H1 (cell line): ENCODE data around the gene AKT1. TPM values are rescaled to one million over a fixed set of nuclear protein-coding genes. Genes with fewer than 3 reads are reported as not detected.

Experiments used
- CTCF ChIA-PET: fragments of 300-600 bp; sonication (Branson Sonifier 250); formaldehyde crosslinking; loops from one replicate; lab custom pipeline; 2021; ENCODE audit not compliant: partially characterized antibody; lab: Charles Lee
- POLR2A ChIA-PET: fragments of 300-600 bp; sonication (Branson Sonifier 250); formaldehyde crosslinking; loops from one replicate; lab custom pipeline; 2021; ENCODE audit warnings: inconsistent platforms; ENCODE audit not compliant: partially characterized antibody; lab: Charles Lee
- DNase-seq, 2 experiments: peaks; one replicate each; pipeline versions ENCODE4 v3.0.0 to v3.0.0-alpha.2; 2010 to 2022; ENCODE audit warnings: low spot score in 2 of 2, low read depth in 1 of 2, mixed read lengths in 1 of 2
- FAIRE-seq: peaks from 2 replicates; lab custom pipeline; 2011; peaks lifted over from hg19 to GRCh38; lab: Jason Lieb, UNC
- H2AFZ ChIP-seq: 2 replicates; pipeline ENCODE4 v1.8.1; 2012; ENCODE audit warnings: low read length, inconsistent platforms
- H2AK5ac ChIP-seq: 2 replicates; pipeline ENCODE4 v1.6.1; 2013; ENCODE audit warnings: low read depth, low read length
- H2BK120ac ChIP-seq: replicated peaks from 2 replicates; pipeline ENCODE3; 2013; ENCODE audit warnings: low read depth, low read length, inconsistent platforms
- H2BK12ac ChIP-seq: 2 replicates; pipeline ENCODE4 v1.6.1; 2013; ENCODE audit warnings: low read depth, low read length
- H2BK15ac ChIP-seq: 2 replicates; pipeline ENCODE4 v1.6.1; 2013; ENCODE audit warnings: low read length
- H2BK20ac ChIP-seq: 2 replicates; pipeline ENCODE4 v1.6.1; 2013; ENCODE audit warnings: low read length
- H2BK5ac ChIP-seq: 2 replicates; pipeline ENCODE4 v1.6.1; 2013; ENCODE audit warnings: low read depth, low read length
- H3K14ac ChIP-seq: 2 replicates; pipeline ENCODE4 v1.6.1; 2013; ENCODE audit warnings: inconsistent platforms; ENCODE audit not compliant: insufficient read length
- H3K18ac ChIP-seq: 2 replicates; pipeline ENCODE4 v1.6.1; 2013; ENCODE audit warnings: low read length; ENCODE audit errors: extremely low read depth
- H3K23ac ChIP-seq: 2 replicates; pipeline ENCODE4 v1.6.1; 2013; ENCODE audit warnings: inconsistent platforms; ENCODE audit not compliant: insufficient read length
- H3K23me2 ChIP-seq: 2 replicates; pipeline ENCODE4 v1.6.1; 2013; ENCODE audit warnings: low read depth, low read length
- H3K27ac ChIP-seq: 2 replicates; pipeline ENCODE4 v1.6.1; 2011; ENCODE audit warnings: low read depth, low read length, inconsistent platforms
- H3K27me3 ChIP-seq, 4 experiments: replicated peaks in 1 of 4; 1 replicate in 1 of 4; 2 replicates in 3 of 4; pipeline versions ENCODE4 v1.6.1 to v1.8.1; 2011 to 2013; ENCODE audit warnings: low read length in 3 of 4, mild to moderate bottlenecking in 3 of 4, inconsistent platforms in 2 of 4, mixed read lengths in 2 of 4, moderate library complexity in 1 of 4; ENCODE audit not compliant: control insufficient read depth in 3 of 4, insufficient read depth in 3 of 4; ENCODE audit errors: extremely low read depth in 1 of 4
- H3K36me3 ChIP-seq, 4 experiments: 2 replicates each; pipeline versions ENCODE4 v1.6.1 to v1.8.1; 2011 to 2013; ENCODE audit warnings: mild to moderate bottlenecking in 4 of 4, low read length in 3 of 4, moderate library complexity in 2 of 4, control low read depth in 1 of 4, inconsistent platforms in 1 of 4; ENCODE audit not compliant: insufficient read depth in 4 of 4, control insufficient read depth in 2 of 4
- H3K4ac ChIP-seq: replicated peaks from 2 replicates; pipeline ENCODE3; 2013; ENCODE audit warnings: low read length, low read depth, mixed read lengths, inconsistent platforms; ENCODE audit not compliant: insufficient read length
- H3K4me1 ChIP-seq, 4 experiments: replicated peaks in 1 of 4; 1 replicate in 1 of 4; 2 replicates in 3 of 4; pipeline versions ENCODE4 v1.6.1 to v1.8.1; 2011 to 2013; ENCODE audit warnings: low read length in 3 of 4, inconsistent platforms in 2 of 4, mixed read lengths in 1 of 4; ENCODE audit not compliant: insufficient read depth in 4 of 4, control insufficient read depth in 3 of 4
- H3K4me2 ChIP-seq, 2 experiments: 2 replicates each; pipeline versions ENCODE4 v1.6.1 to v1.8.1; 2011 to 2013; ENCODE audit warnings: low read depth in 2 of 2, low read length in 2 of 2, control low read depth in 1 of 2, inconsistent platforms in 1 of 2, mild to moderate bottlenecking in 1 of 2; ENCODE audit not compliant: insufficient read depth in 1 of 2
- H3K4me3 ChIP-seq, 4 experiments: fragments of 200-600, 300-600 bp in 1 of 4; sonication (generic), shearing (Covaris generic), sonication (Bioruptor Twin) in 1 of 4; 2 replicates each; pipeline versions ENCODE4 v1.5.1 to v1.8.1; 2011 to 2016; ENCODE audit warnings: low read length in 4 of 4, low read depth in 3 of 4, control low read depth in 2 of 4, inconsistent platforms in 2 of 4, mild to moderate bottlenecking in 2 of 4, mixed read lengths in 1 of 4, moderate library complexity in 1 of 4; ENCODE audit not compliant: insufficient read depth in 2 of 4; ENCODE audit errors: extremely low read depth in 1 of 4
- H3K56ac ChIP-seq: replicated peaks from 2 replicates; pipeline ENCODE3; 2013; ENCODE audit warnings: low read depth, mild to moderate bottlenecking, mixed read lengths, low read length, inconsistent platforms; ENCODE audit not compliant: insufficient read length
- H3K79me1 ChIP-seq: 2 replicates; pipeline ENCODE4 v1.6.1; 2013; ENCODE audit warnings: low read depth, low read length, control low read depth
- H3K79me2 ChIP-seq, 2 experiments: 2 replicates each; pipeline versions ENCODE4 v1.6.1 to v1.8.1; 2012 to 2013; ENCODE audit warnings: low read length in 2 of 2, mild to moderate bottlenecking in 2 of 2, inconsistent platforms in 1 of 2; ENCODE audit not compliant: insufficient read depth in 2 of 2, control insufficient read depth in 1 of 2
- H3K9ac ChIP-seq, 4 experiments: replicated peaks in 1 of 4; 1 replicate in 1 of 4; 2 replicates in 3 of 4; pipeline versions ENCODE4 v1.6.1 to v1.8.1; 2011 to 2013; ENCODE audit warnings: low read depth in 3 of 4, low read length in 3 of 4, control low read depth in 2 of 4, mild to moderate bottlenecking in 2 of 4, moderate library complexity in 2 of 4, inconsistent platforms in 1 of 4; ENCODE audit errors: extremely low read depth in 1 of 4
- H3K9me3 ChIP-seq, 2 experiments: 2 replicates each; pipeline versions ENCODE4 v1.6.1 to v1.8.1; 2012 to 2013; ENCODE audit warnings: mild to moderate bottlenecking in 2 of 2, moderate library complexity in 2 of 2, control low read depth in 1 of 2, inconsistent platforms in 1 of 2, low read depth in 1 of 2, low read length in 1 of 2, mixed read lengths in 1 of 2; ENCODE audit not compliant: insufficient read depth in 2 of 2
- H4K20me1 ChIP-seq, 2 experiments: replicated peaks in 1 of 2; 2 replicates each; pipeline versions ENCODE3 to v1.8.1; 2011 to 2013; ENCODE audit warnings: inconsistent platforms in 2 of 2, low read length in 2 of 2, mild to moderate bottlenecking in 1 of 2; ENCODE audit not compliant: insufficient read depth in 2 of 2, control insufficient read depth in 1 of 2
- H4K5ac ChIP-seq: 2 replicates; pipeline ENCODE4 v1.6.1; 2013; ENCODE audit warnings: low read length, low read depth, mixed read lengths, inconsistent platforms; ENCODE audit not compliant: insufficient read length
- H4K8ac ChIP-seq: 2 replicates; pipeline ENCODE4 v1.8.0; 2013; ENCODE audit warnings: mild to moderate bottlenecking, moderate library complexity, low read length, inconsistent platforms; ENCODE audit not compliant: insufficient read depth; ENCODE audit errors: extremely low read depth
- H4K91ac ChIP-seq: replicated peaks from 2 replicates; pipeline ENCODE3; 2013; ENCODE audit warnings: low read length, mixed read lengths, inconsistent platforms; ENCODE audit not compliant: insufficient read length
- ASH2L ChIP-seq: fragments of 200-600, 300-600 bp; sonication (generic); IDR thresholded peaks from one replicate; pipeline ENCODE4 v1.7.1; 2017; ENCODE audit warnings: low read length
- EZH2 ChIP-seq: fragments of 200-600 bp; sonication (generic); IDR thresholded peaks from 2 replicates; pipeline ENCODE4 v1.7.1; 2012; ENCODE audit warnings: low read depth, mild to moderate bottlenecking, moderate library complexity, low read length, inconsistent platforms; ENCODE audit not compliant: severe bottlenecking
- KDM4A ChIP-seq: IDR thresholded peaks from one replicate; pipeline ENCODE4 v1.7.1; 2012; ENCODE audit warnings: low read depth, mild to moderate bottlenecking, moderate library complexity, low read length, inconsistent platforms; ENCODE audit not compliant: severe bottlenecking
- RAD21 ChIP-seq, 2 experiments: IDR thresholded peaks in 1 of 2; conservative IDR thresholded peaks in 1 of 2; 2 replicates each; pipeline ENCODE4 v1.6.1; 2011; ENCODE audit warnings: low read depth in 2 of 2, low read length in 2 of 2, improper control_type of control experiment in 1 of 2, inconsistent platforms in 1 of 2, mild to moderate bottlenecking in 1 of 2, moderate library complexity in 1 of 2
- SIN3A ChIP-seq, 2 experiments: IDR thresholded peaks in 1 of 2; conservative IDR thresholded peaks in 1 of 2; 2 replicates each; pipeline ENCODE4 v1.6.1; 2011 to 2012; ENCODE audit warnings: low read length in 2 of 2, improper control_type of control experiment in 1 of 2, low read depth in 1 of 2, mild to moderate bottlenecking in 1 of 2
- SIX5 ChIP-seq: IDR thresholded peaks from 2 replicates; pipeline ENCODE4 v1.6.1; 2011; ENCODE audit warnings: mild to moderate bottlenecking, low read depth, low read length
- SP1 ChIP-seq: IDR thresholded peaks from 2 replicates; pipeline ENCODE4 v1.6.1; 2011; ENCODE audit warnings: low read depth, low read length
- WGBS, 2 experiments: shearing (Covaris generic) in 1 of 2; methylation state at CpG; one replicate each; pipeline versions ENCODE4 v1.1.6 to v1.1.7; 2013 to 2015; ENCODE audit warnings: low lambda C conversion rate in 2 of 2, mixed read lengths in 2 of 2, inconsistent platforms in 1 of 2, low coverage in 1 of 2, missing lambda C conversion rate in 1 of 2; ENCODE audit not compliant: insufficient replicate concordance in 2 of 2, insufficient coverage in 1 of 2, insufficient read length in 1 of 2; ENCODE audit errors: extremely low coverage in 1 of 2, missing lambda C conversion rate in 1 of 2; 5-methylcytosine and 5-hydroxymethylcytosine counted together
- polyA plus RNA-seq, 7 experiments: library from polyadenylated mRNA; depleted of rRNA in 3 of 7; stranded (reverse) in 5 of 7; unstranded in 2 of 7; fragments of >200 nt in 5 of 7; fragments of 200-250 nt in 2 of 7; gene quantifications; 1 replicate in 5 of 7; 2 replicates in 1 of 7; 4 replicates in 1 of 7; pipeline versions ENCODE4 v1.2.1 to v1.2.3, GENCODE V29; 2011 to 2013; ENCODE audit warnings: missing spikeins in 2 of 7, mixed read lengths in 2 of 7
- total RNA-seq: library from RNA; stranded (reverse); fragmentation: NEBNext Ultra II Directional; extraction: Animal tissue kit (Norgen Biotek cat#: 25700); gene quantifications from 2 replicates; pipeline ENCODE4 v1.2.1, GENCODE V29; 2021
- TF ChIP-seq, protein P1 (sequence below), 3 experiments: IDR thresholded peaks; 1 replicate in 2 of 3; 2 replicates in 1 of 3; pipeline versions ENCODE4 v1.5.1 to v1.6.1; 2011; ENCODE audit warnings: low read length in 3 of 3, mild to moderate bottlenecking in 3 of 3, inconsistent platforms in 2 of 3, low read depth in 1 of 3, moderate library complexity in 1 of 3; ENCODE audit not compliant: insufficient read depth in 1 of 3; ENCODE audit errors: control extremely low read depth in 1 of 3

The AKT1 gene
- total and polyA plus RNA-seq, 2 of the 8 experiments (the other 6 are each of a cell fraction or from before 2014, with no cell fraction given), result 68.1 to 71.5 TPM

DNA sequence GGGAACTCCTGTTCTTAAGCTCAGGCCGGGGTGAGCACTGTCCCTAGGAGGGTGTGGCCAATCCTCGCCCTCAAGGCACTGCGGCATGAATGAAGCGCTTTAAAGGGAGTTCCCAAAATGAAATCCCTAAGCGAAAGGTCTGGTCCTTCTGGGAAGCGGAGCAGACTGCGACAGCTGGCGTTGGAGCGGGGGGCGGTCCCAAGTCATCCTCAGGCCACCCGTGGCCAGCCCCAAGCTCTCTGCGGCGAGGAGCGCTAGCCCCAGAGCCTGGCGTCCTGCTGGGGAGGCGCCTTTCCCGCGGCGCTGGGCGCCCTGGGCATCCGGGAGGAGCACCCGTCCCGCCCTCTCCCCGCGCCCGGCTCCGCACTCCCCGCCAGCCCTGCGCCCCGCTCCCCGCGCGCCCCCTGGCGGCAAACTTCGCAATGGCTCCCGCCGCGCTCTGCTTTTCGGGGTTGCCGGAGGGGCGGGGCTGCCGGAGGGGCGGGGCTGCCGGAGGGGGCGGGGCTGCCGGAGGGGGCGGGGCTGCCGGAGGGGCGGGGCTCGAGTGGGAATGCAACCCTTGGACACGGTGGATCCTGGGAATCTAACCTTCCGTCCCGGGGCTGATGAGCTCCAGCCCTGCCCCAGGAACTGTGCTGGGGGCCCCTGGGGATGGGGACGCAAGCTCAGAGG lies 30.8 kb upstream of the AKT1 start:
- Histone ChIP-seq H3K79me1 (no peaks in the 10 kb centered on the region), H2AFZ (no peak overlapping the region), H2AK5ac (no peak overlapping the region), H3K27me3 (peaks cover 0 to 26% (median 19%) of the 10 kb centered on the region in 4 experiments; a peak in 6 of 7 replicates), H2BK15ac (no peak overlapping the region), H3K27ac (no peak overlapping the region), H4K91ac (peak overlapping the region; percentile 7), H4K20me1 (peaks cover 0 to 8% of the 10 kb centered on the region in 2 experiments), H2BK120ac (no peak overlapping the region), H2BK20ac (no peak overlapping the region), H3K4me2 (peak overlapping the region; percentile 65 to 100), H3K9ac (no peak overlapping the region), H4K8ac (no peak overlapping the region), H3K18ac (peak overlapping the region; percentile 71), H3K23ac (no peak overlapping the region), H2BK12ac (peak overlapping the region; percentile 60; the same call in 1 of the 2 replicates), H3K4me1 (peaks cover 0 to 7% (median 5%) of the 10 kb centered on the region in 4 experiments; a peak in 4 of 7 replicates), H4K5ac (no peak overlapping the region), H2BK5ac (no peak overlapping the region), H3K4ac (no peak overlapping the region), H3K9me3 (no peaks in the 10 kb centered on the region), H3K79me2 (no peaks in the 10 kb centered on the region), H3K14ac (no peak overlapping the region), H3K23me2 (peaks cover 21% of the 10 kb centered on the region; the same call in 1 of the 2 replicates), H3K36me3 (no peaks in the 10 kb centered on the region), H3K4me3 (peak overlapping the region; percentile 45 to 83 (median 76)), H3K56ac (no peak overlapping the region)
- WGBS, 2 experiments, result 2% methylated on average over 14 of the region's 54 CpGs; no CpG with 5 or more reads in 1 of the 2 experiments
- FAIRE-seq (no peak), DNase-seq (peak in 1 of 2 experiments; percentile 100)
- CTCF ChIA-PET, result interaction anchor here (0.6 to 4.1 kb wide), 36 partner anchors 12 to 689 kb away, joined by 3 to 40 read pairs (median 4); partner anchors contain the start of genes CEP170B, SIVA1 and ZBTB42
- POLR2A ChIA-PET, result interaction anchor here (0.6 to 3.3 kb wide), 13 partner anchors 14 to 66 kb away, joined by 3 to 14 read pairs (median 4); partner anchors contain the start of genes CEP170B and ZBTB42
- TF ChIP-seq KDM4A, result peak; percentile 67
- TF ChIP-seq SIX5, result no peak
- TF ChIP-seq SP1, result no peak
- TF ChIP-seq EZH2, result no peak
- TF ChIP-seq, protein P1, sequence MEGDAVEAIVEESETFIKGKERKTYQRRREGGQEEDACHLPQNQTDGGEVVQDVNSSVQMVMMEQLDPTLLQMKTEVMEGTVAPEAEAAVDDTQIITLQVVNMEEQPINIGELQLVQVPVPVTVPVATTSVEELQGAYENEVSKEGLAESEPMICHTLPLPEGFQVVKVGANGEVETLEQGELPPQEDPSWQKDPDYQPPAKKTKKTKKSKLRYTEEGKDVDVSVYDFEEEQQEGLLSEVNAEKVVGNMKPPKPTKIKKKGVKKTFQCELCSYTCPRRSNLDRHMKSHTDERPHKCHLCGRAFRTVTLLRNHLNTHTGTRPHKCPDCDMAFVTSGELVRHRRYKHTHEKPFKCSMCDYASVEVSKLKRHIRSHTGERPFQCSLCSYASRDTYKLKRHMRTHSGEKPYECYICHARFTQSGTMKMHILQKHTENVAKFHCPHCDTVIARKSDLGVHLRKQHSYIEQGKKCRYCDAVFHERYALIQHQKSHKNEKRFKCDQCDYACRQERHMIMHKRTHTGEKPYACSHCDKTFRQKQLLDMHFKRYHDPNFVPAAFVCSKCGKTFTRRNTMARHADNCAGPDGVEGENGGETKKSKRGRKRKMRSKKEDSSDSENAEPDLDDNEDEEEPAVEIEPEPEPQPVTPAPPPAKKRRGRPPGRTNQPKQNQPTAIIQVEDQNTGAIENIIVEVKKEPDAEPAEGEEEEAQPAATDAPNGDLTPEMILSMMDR (IDR thresholded peaks at IDR 0.05; ENCODE audit: control extremely low read depth in 1 of 3, insufficient read depth in 1 of 3, low read depth in 1 of 3, low read length in 3 of 3), result peak; percentile 37 to 78 (median 74)
- no peak for TF ChIP-seq ASH2L
- peak; percentile 53 to 66 for TF ChIP-seq RAD21 (IDR thresholded peaks at IDR 0.05 in 1 of 2, conservative IDR thresholded peaks at IDR 0.05 in 1 of 2; ENCODE audit: low read depth in 2 of 2, low read length in 2 of 2)
- no peak for TF ChIP-seq SIN3A (conservative IDR thresholded peaks at IDR 0.05 in 1 of 2, IDR thresholded peaks at IDR 0.05 in 1 of 2; ENCODE audit: low read depth in 1 of 2, low read length in 2 of 2)
